GM19193 (cell line): ENCODE data around the gene MMP8.

ENCODE experiments used
- POLR2A ChIP-seq: IDR thresholded peaks from 4 replicates; pipeline ENCODE4 v1.6.1; 2011; ENCODE audit not compliant: insufficient read depth, insufficient read length; ENCODE audit errors: extremely low read depth

The MMP8 gene

DNA sequence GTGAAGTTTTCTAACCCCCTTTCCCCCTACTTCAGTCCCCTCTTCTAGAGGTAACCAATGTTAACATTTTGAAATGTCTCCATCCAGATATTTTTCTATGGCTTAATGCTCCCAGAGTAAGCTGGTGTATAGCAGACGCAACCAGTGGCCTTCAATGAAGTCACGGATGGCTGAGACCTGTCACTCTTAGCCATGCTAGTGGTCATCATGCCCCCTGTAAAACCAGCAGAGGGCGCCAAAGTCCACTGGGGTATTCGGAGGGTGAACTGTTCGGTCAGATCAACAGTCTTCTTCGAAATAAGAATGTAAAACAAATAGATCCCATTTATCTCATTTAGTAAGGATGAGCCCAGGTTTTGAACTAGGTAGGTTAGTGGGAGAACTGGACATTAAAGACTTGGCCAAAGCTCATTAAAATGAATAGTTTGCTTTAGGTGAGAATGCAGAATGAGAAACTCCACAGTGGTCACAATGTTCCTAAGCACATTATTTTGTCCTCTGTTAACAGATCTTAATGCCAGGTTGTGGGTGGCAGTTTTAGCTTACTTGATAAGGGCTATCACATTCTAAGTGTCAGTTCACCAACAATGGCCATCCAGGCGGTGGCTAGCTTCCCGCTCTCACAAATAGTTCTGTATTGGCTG lies 8.6 kb upstream of the MMP8 start:
- no peak for TF ChIP-seq POLR2A

DNA sequence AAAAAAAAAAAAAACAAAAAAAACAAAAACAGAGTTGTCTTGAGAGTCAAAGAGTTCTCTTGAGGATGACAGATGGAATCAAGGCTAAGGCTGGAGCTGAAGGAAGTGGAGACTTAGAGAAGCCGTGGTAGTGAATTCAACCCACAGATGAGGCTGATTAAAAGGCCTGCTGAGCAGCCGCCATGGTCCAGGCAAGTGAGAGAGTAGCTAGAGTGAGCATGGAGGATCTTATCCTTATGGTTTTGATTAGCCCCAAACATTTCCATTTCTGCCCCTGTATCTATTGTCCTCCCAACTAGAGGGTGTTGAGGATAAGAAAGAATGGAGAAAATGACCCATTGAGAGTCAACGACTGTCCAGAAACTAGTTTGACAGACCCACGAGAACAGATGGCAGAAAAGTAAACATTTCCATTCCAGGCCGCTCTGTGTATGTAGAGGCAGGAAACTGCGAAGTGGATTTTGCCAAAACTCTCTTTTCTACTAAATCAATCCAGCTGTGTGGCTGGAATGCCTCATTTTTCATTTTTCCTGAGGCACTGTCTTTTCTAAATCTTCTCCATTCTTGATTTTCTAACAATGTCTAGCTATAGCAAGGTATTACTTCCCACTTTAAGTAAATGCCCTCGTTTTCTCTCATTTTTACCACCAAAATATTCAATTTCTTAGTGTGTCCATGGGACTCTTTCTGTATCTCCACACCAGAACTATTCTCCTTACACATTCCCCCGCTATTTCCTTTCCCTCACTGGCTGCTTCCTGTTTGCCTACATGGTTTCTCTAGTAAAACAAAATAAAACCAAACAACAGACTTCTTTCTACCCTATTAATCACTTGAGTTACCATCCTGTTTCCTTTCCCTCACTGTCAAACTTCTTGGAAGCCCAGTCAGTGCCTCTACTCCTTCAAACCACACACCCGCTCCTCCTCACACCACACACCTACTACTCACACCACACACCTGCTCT lies 5.4 kb upstream of the MMP8 start:
- no peak for TF ChIP-seq POLR2A

DNA sequence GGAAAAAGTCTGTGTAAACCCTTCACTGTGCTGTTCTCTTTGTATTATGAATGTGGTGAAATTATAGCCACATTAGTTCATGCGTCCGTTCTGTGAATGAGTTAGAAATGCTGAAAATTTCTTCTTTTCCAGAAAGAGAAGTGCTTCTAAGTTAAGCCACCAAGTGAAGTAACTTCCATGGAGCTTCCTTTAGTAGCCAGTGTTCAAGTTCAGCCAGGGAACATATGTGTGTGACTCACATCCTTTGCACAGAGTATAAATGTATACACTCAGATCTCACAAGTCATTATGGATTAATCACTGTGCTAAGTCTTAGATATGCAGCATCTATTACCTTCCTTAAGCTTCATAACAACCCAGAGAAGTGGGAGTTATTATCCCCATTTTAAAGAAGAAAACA lies 3.1 kb upstream of the MMP8 start:
- no peak for TF ChIP-seq POLR2A

DNA sequence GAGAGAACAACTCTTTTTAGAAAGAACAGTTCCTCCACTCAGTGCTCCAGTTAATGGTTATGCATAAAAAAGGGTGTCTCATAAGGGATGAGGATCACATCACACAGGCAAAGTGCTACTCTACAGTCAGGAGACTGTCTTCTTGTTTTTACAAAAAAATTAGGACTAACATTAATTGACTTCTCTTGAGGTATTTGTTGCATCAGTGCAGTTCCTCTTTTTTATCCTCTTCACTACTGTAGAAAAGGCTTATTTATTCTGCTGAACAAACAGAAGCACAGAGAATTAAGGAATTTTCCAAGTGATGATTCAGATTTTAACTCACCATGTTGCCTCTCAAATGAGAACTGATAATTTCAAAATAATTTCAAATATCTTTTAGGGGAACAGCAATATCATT lies 1.9 kb downstream of the MMP8 start:
- no peak for TF ChIP-seq POLR2A

DNA sequence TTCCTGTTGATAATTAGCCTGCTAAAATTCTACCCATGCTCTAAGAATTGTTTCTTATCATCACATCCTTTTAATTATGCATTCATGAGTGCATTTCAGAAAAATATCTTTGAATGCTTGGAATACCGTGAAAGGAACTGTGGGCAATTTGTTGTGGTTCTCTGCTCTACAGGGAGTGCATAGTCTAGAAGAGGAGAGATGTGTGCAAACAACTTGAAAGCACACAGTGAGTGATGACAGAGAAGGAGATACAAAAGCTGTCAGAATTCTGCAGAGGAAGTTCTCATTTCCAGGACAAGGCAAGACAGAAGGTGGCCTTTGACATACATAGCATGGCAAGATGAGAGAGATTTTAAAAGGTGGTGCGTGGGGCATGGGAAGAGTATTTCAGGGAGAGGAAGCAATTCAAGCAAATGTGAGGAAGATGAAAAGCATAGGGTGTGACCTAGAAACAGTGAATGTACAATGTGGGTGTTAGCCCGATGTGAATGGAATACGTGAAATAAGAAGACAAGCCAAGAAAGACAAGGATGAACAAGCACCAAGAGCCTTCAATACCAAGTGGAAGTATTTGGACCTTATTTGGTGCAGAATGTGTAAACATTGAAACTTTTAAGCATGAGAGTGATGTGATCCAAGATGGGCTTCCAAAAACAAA lies 5.0 kb downstream of the MMP8 start:
- no peak for TF ChIP-seq POLR2A

DNA sequence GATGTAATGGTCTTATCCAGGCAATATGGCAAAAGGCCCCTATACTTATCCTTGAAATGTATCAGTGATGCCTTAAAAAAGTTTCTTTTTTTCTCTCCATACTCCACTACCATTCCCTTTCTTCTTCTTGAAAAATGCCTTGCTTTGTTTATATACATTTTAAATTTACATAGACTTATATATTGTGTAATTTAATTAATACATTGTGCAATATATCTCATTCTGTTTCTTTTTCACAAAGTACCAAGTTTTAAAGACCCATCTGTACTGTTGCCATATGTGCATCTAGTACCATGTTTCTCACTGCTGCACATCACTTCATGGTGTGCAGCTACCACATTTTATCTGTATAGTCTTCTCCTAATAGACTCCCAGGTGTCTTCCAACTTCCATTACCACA lies 7.5 kb downstream of the MMP8 start:
- TF ChIP-seq POLR2A: no peak

DNA sequence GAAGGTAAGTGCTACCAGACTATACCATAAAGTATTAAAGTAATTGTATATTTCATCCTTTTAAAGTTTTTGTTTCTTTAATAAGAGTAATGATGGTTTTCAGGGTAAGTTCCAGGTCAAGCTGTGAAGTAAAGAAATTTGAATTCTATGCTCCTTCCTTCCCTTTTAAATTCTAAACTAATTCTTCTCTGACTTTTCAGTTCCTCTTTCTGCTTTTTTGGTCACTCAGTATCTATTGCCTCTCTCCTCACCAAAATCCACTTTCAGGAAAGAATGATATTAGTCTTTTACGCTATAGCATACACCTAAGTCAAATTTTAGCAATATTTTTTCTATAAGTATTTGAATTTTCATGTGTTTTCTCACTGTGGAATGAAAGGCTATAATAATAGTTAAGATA lies 8.2 kb downstream of the MMP8 start:
- TF ChIP-seq POLR2A: no peak

DNA sequence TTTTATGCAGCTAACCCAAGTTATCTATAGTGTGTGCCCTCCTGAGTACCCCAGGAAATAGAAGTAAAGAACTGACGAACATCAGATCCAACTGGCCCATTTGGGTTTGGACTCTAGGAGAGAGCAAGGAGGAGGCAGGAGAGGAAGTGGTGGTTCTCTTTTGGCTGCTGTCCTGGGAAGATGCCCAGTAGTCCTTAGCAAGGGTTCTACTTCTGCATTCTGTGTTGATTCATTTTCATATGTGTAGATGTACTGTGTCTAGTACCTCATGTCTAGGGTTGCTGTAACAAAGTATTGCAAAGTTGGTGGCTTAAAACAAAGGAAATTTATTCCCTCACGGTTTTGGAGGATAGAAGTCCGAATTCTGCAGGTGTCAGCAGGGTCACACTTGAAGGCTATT lies 12.6 kb downstream of the MMP8 start:
- TF ChIP-seq POLR2A: no peak

DNA sequence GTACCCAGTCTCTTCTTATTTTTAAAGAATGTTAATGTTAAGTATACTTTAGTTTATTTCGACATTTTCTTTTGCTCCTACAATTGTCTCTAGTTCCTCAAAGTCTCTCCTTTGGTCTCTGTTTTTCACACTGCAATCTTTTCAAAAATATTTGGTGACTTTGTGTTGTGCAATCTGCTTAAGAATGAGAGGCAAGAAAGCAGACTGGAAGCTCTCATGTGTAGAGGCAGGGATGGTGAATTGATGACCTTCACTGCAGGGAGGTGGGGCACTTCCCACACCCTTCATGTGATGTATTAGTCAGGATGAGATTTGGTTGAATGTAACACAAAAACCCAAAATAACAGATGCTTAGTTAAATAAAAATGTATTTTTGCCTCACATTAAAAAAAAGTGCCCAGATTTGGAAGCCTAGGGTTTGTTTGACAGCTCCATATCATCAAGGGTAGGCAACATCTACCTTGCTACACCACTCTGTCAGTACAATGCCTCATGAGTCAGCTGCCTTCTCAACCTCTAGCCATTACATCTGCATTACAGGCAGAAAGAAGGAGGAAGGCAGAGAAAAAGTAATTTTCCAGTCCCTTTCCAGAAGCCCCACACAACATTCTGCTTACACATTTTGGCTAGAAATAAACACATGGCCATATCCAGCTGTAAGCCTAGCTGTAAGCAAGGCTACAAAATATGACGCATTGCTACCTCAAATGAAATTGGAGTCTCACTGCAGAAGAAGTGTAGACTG lies 15.4 kb downstream of the MMP8 start:
- TF ChIP-seq POLR2A: no peak

DNA sequence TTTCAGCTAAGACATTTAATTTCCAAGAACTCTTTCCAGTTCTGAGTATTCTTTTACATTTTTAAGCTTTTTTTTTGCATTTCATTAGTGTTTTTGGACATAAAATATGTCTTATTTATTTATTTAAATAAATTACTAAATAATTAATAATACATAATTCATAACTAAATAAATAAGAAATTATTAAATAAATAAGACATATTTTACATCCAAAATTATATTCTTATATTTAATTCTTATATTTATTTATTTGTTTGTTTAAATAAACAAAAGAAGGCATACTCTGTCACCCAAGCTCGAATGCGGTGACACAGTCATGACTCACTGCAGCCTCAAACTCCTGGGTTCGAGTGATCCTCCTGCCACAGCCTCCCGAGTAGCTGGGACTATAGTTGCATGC lies 16.1 kb downstream of the MMP8 start:
- no peak for TF ChIP-seq POLR2A

DNA sequence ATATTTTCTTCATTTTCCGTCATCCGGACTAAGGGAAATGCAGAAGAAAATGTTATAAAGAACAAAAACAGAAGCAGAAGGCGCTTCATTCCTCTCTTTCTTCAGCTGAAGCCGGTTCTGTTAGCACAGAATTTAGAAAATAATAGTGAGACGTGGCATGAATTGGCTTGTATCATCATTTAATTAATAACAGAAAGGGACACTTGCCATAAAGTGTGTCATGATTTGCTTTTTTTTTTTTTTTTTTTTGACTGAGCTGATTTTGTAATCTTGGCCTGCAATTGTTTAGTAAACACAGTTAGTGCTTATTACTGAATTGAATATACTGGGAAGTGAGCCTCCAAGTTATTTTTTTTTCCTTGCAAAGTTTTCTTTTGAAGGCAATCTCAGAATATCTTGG lies 19.1 kb downstream of the MMP8 start, which contains the start of gene MMP27:
Gene MMP27, minus strand, starts transcription at position 144 of the 400 bp plus-strand sequence. Its CDS starts 55 bp downstream, at position 89.
- no peak for TF ChIP-seq POLR2A

DNA sequence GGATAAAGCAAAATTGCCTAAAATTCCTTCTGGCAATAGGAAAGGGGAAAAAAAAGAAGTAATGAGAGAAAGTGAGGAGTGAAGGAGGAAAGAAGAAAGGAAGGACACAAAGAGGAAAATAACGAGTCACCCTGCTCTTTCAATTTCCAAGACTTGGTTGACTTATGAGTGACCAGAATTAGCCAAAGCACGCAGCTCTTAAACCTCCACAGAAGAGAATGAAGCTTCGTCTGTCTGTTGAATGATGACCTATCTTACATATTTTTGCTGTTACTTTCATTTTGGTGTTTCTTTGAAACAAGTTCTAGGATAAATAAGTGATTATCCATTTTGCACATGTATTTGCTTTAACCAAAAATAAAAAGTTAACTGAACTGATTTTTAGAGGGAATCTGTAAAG lies 19.9 kb downstream of the MMP8 start:
- TF ChIP-seq POLR2A: no peak

DNA sequence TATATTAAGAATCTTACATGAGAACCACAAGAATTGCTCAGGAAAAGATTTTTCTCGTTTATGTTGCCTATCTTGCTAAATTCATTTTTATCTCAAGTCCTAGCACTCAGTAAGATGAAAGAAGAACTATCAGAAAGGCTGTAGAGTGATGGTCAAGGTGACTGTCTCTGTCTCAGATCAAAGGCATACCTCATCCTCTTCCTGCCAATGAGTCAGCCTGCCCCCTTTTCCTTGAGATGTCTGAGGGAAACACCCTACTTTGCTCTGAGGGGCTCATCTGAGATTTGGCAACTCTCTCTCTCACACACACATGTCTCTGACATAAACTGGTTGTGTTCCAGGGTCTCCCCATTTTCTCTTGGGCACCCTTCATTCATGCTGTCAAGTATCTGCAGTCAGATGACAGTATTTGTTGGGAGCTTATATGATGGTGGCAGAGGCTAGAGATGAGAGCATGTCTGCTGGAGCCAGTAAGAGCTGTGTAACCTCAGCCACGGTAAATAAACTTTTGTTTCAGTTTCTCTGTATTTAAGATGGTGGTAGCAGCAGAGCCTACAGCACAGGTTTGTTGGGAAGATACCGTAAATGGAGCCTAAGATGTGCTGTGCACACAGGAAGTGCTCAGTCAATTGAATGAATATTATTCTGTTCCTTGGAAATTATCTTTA lies 20.8 kb downstream of the MMP8 start:
- no peak for TF ChIP-seq POLR2A

DNA sequence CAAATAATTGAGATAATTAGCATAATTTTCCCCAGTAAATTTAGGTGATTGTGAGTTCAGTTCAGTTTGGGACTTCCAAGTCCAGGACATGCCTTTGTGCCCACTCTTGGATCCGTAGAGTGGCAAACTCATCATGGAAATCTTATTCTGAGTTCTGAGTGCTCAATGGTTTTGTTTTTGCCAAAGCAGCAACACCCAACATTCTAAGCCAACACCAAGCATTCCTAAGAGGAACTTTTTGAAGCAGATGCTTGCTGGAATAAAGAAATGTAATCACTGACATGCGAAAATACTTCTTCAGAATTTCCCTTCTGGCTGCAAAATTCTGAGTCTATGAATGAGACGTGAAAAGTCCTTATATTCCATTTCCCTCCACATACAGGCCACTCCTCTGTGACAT lies 29.6 kb downstream of the MMP8 start:
- TF ChIP-seq POLR2A: no peak

DNA sequence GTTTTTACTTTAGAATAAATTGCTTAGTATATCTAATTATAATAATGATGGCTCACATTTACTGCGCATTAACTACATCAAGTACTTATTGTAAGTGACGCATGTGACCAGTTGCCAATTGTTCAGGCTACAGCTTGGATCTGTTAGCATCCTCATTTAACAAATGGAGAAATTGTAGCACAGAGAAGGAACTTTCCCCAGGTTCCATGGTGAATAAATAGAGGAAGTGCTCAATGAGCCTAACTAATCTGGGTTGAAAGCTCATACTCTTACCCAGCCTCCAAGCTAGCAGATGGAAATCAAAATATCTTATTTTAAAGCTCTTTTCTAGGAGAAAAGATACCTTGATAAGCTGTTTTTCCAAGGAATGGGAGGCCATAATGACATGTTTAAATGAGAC lies 39.0 kb downstream of the MMP8 start:
- no peak for TF ChIP-seq POLR2A

DNA sequence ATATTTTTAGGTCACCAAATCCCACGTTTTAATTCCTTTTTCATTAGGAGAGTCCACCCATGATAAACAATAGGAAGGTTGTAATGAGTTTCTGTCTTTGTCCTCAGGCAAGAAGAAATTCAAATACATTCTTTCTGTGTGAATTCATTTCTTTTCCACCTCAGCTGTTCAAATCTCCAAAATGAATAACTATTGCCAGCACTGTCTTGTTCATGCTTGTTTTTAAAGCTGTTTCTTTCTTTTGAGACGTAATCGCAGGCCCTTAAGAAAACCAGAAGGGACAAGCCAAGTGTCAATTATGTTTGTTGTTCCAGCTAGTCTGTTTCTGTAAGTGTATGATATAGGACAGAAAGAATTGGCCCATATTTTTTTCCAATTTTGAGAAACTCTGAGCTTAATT lies 39.4 kb downstream of the MMP8 start:
- no peak for TF ChIP-seq POLR2A
